GM18861 (cell line): ENCODE measurements around the gene HSPB7.
"Not testable (repeated sequence)": the region's sequence is repeated elsewhere in the genome, so short reads cannot be mapped to it uniquely, and the experiment has no call there.

Experiments used
- ATAC-seq: cut with Tn5 transposase; IDR thresholded peaks from one replicate; pipeline ENCODE4 v1.9.1; 2021; ENCODE audit not compliant: unreplicated experiment

The HSPB7 gene

DNA sequence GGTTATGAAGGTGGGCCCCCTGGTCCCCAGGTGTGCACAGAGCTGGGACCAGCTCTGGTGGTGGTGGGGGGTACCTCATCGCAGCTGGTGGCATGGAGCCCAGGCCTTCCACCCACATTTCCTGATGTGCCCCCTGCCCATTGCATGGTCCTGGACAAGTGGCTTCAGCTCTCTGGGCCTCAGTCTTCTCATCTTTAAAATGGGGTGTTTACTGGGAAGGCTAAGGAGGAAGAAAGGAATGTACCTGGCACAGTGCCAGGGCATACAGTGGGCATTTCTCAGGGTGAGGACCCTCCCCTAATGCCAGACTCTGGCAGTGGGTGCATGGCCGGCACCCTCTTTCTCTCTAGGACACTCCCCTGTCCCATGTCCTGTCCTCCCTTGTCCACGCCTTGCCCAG, 33.2 kb upstream of the HSPB7 start:
- no peak for ATAC-seq

DNA sequence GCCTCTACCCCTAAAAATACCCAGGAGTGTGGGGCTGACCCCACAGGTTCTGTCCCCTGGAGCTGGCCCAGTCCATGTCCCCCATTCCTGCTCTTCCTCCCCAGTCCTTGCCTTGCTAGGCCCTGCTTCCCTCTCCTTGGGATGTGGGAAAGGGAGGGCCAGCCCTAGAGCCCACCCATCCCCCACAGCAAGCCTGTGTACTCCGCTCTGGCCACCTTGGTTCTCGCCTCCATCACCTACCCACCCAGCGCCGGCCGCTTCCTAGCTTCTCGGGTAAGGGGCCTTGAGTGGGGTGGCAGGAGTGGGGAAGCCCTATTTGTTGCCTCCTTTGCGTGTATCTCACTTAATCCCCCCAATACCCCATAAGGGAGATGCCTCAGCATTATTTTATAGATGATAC, 32.5 kb upstream of the HSPB7 start:
- ATAC-seq: no peak

DNA sequence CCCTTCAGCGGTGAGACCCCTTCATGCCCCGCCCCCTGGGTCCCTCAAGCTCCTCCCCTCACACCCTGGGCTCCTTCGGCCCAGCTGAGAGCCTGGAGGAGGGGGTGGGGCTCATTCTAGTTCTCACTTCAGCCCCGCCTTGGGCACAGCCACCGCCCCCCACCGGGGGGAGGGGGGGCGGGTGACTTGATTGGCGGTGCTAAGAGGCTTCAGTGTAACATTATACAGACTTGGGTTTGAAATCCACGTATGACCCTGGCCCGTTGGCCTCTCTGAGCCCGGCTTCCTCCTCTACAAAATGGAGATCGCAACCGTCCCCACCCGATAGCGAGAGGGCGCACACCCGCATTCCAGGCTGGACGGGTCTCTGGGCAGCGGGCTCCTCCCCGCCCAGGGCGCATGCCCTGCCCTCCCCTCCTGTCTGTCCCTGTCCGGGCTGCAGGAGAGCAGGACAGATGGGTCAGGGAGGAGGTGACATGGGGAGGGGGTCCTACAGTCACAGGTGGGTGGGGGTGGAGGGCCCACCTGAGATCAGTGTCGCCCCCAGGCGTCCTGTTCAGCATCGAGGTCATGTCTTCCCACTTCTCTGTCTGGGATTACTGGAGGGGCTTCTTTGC, 30.8 kb upstream of the HSPB7 start:
- no peak for ATAC-seq

DNA sequence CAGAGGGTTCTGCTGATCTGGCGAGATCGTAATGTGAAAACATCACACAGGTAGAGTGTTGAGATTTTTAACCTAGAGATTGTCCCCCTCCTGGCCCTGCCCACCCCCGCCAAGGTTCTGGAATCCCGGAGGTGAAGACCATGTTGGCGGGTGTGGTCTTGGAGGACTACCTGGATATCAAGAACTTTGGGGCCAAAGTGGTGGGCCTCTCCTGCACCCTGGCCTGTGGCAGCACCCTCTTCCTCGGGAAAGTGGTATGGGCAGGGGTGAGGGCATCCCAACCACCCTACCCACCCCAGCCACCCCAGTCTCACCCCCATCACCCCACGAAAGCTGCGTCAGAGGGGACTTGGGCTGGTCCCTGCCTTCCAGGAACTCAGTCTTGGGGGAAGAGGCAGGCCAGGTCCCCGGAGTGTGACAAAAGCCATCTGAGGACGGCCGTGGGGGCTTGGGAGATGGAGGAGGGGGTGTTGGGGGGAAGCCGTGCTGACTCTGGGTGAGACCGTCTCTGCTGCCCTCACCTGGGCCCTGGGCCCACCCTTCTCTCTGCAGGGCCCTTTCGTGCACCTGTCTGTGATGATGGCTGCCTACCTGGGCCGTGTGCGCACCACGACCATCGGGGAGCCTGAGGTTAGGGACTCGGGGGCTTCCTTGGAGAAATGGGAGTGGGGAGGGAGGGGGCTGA, 30.1 kb upstream of the HSPB7 start:
- no peak for ATAC-seq

DNA sequence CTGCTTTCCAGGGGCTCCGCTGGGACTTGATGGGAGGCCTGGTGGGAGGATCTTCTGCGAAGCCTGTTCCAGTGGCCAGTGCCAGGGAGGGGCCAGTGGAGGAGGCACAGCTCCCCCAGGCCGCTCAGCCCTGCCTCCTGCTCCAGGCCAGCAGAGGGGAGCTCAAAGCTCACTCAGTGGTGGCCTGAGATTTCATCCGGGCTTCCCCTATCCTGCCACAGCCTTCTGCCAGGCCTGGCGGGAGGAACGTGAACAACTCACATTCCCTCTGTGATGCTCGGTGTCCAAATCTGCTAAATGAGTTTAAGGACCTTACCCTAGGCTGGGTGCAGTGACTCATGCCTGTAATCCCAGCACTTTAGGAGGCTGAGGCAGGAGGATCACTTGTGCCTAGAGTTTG, 29.0 kb upstream of the HSPB7 start:
- no peak for ATAC-seq

DNA sequence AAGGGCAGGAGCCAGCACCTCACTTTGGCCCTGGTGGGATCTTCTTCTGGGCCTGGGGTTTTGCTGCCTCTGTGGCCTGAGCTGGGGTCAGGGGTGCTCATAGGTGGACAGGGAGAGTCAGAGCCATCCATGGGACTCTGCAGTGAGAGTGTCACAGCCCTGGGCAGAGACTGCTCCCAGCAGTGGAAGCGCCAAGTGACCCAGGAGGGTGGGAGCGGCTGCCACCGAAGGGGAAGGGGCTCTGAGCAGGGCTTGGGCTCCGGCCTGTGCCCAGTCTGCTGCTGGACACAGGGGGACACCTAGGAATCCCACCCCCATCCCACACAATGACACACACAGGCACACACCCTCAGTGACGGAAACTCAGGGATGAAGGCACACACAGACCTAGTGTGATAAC, 26.1 kb upstream of the HSPB7 start:
- no peak for ATAC-seq

DNA sequence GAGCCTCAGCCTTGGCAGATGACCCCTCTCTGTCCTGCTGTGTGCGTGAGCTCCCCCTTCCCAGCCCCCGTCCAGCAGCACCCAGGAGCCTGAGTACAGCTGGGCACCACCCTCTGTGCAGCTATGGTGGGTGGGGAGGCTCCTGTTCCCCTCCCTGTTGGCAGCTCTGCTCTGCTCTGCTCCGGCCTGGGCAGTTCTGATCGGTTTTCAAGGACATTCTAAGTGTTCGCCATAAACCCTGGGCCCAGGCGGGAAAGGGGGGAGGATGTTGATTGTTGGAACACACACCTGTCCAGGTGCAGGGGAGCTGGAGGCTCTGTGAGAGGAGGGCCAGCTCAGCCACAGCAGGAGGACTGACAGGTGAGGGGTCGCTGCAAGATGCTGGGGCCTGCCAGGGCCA, 25.7 kb upstream of the HSPB7 start, which contains the start of gene CLCNKB:
Gene CLCNKB, plus strand, starts transcription at position 262 of the 400 bp plus-strand sequence. CDS start 711 bp downstream, outside the sequence.
- ATAC-seq: no peak

DNA sequence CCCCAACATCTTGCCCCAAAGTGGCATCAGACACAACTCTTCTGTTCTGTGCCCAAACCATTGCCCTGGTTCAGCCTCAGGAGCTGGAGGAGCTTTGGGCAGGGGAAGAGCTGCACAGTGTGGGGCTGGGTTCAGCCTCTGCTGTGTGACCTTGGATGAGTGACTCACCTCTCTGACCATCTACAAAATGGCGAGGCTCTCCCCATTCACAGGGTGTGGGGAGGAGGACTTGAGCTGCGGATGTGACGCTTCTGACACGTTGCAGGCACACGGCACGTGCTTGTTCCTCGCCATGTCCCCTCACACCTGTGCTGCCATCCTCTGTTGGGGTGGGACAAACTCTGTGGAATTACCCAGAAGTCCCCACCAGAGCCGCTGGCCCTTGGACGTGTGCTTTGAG, 24.8 kb upstream of the HSPB7 start:
- not testable (repeated sequence) for ATAC-seq

DNA sequence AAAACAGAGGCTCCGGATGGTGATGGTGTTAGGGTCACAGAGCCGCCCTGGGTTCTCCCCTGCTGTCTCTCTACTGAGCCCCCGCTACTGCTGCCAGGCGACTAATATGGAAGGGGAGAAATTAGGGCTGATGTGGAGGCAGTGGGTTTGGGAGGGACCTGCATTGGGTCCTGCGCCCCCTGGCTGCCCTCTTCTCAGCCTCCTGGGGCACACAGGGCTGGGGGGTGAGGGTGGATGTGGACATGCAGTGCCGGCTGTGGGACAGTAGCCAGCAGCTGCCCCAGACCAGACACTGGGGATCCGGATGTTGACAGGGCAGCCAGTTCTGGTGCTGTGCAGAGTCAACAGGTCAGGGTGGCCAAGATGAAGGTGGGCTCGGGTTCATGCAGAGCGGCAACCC, 24.3 kb upstream of the HSPB7 start:
- no peak for ATAC-seq

DNA sequence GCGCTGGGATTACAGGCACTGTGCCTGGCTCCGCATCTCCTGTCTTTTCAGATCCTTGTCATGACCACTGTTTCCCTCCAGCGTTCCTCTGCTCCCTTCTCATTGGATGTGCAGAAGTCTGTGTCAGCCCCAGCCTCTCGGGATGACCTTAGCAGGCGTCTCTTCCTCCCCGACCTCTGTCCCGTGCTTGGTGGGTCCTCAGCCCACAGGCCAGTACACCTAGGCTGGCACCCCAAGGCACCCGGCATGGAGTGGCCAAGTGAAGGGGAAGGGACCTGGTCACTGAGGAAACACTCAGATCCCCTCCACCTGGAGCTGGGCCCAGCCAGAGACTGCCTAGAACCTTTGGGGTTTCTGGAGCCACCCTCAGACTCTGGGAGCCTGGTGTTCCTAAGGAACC, 23.4 kb upstream of the HSPB7 start:
- no peak for ATAC-seq

DNA sequence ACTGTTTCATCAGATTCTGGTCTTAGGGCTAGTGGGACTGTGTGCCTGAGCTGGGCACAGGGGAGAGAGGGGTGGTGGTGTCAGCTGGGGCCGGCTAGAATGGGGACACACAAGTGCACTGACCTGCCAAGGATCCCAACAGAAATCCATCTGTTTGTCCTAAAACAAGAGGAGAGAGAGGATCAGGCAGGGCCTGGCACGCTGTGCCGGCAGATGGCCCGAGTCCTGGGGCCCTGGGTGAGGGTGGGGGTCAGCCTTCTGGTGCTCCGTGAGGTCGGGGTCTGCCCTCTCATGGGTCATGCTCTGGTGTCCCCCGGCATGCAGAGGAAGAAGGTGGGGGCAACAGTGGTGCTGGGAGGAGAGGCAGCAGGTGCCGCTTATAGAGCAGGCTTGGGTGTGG, 22.0 kb upstream of the HSPB7 start:
- ATAC-seq: not testable (repeated sequence)

DNA sequence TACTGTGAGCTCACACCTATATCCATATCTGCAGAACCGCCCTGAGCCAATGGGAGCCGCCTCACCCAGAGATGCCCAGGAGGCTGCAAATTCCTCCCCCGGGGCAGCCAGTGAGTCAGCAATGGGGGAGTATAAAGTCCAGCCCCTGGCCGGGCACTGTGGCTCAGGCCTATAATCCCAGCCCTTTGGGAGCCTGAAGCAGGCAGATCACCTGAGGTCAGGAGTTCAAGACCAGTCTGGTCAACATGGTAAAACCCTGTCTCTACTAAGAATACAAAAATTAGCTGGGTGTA, 20.7 kb upstream of the HSPB7 start:
- ATAC-seq: no peak

DNA sequence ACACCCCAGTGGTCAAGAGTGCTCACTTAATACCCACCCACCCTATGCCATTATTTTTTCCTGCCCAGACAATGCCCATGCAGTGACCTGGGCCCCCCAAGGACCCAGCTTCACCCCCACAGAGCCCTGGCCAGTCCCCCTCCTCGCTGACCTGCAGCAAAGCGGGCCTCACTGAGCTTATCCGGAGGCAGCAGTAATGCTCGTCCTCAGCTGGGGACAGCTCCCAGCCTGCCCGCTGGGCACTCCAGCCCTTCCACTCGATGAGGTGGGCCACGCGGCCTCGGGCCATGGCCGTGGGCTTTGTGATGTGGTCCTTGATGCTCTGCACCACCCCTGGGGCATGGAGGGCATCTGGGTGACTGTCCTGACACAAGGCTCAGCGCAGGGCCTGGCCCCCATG, 18.6 kb upstream of the HSPB7 start:
- ATAC-seq: not testable (repeated sequence)

DNA sequence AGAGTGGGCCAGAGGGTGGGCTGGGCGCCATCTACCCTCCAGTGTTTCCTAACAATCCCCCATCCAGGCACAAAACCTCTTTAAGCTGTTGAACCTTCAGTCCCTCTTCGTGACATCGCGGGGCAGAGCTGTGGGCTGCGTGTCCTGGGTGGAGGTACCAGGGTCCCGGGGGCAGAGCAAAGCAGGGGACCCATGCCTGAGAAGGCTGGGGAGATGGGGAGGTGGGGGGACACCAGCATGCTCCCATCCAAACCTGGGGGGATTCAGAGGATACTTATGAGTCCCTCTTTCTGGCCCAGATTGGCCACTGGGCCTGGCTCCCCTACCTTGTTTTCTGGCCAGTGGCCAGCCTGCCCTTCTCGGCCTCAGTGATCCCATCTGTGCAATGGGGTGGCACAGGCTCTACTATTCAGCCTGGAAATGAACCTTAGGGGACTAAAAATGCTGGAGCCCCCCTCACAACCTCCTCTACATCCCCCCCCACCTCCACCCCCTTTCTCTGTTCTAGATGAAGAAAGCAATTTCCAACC, 15.3 kb upstream of the HSPB7 start:
- not testable (repeated sequence) for ATAC-seq

DNA sequence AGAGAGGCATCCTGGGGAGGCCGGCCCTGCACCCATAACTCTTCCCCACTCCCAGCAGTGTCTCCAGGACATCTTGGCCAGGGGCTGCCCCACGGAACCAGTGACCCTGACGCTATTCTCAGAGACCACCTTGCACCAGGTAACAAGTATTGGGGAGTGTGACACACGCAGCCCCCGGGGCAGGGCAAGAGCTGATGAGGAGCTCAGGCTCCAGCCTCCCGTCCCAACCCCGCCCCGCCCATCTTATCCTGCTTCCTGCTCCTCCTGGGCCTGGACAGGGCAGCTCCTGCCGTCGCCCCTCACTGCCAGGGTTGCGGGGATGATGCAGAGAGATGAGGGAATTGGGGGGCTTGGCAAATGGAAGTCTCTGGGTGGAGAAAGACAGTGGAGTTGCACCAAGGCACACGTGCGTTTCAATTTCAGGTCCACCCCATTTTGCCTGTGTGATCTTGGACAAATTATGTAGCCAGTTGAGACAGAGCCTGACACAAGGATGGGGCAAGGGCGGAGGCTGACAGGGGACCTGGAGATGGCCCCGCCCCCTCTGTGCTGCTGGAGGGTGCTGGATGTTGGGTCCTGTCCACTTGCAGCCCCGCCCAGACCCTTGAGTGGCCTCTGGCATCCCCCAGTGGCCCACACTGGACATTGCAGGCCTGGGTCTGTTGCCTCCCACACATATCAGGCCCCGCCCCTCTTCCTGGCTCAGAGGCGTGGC, 14.7 kb upstream of the HSPB7 start:
- no peak for ATAC-seq

DNA sequence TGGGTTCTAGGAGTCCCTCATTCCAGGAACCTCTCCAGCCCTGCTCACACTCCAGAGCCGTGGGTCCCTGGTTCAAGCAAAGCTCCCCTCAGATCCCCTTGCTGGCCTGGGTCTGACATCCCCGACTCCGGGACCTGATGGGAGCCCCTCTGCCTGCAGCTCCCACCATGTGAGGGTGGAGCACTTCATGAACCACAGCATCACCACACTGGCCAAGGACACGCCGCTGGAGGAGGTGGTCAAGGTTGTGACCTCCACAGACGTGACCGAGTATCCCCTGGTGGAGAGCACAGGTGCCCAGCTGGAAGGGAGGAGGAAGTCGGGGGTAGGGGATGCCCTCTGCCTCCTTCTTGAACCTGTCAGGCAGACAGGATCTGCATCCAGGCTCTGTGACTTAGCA, 13.7 kb upstream of the HSPB7 start:
- ATAC-seq: no peak

DNA sequence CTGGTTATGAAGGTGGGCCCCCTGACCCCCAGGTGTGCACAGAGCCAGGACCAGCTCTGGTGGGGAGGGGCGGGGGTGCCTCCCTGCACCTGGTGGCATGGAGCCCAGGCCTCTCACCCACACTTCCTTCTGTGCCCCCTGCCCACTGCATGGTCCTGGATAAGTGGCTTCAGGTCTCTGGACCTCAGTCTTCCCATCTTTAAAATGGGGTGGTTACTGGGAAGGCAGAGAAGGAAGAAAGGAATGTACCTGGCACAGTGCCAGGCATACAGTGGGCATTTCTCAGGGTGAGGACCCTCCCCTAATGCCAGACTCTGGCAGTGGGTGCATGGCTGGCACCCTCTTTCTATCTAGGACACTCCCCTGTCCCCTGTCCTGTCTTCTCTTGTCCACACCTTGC, 11.4 kb upstream of the HSPB7 start:
- ATAC-seq: no peak

DNA sequence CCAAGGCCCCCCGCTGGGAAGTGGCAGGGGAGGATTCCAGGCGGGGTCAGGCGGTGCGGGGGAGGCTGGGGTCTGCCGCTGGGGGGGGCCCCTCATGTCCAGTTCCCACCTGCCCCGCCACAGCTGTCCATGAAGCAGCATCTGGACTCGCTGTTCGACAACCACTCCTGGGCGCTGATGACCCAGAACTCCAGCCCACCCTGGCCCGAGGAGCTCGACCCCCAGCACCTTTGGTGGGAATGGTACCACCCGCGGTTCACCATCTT, 11.1 kb upstream of the HSPB7 start:
- not testable (repeated sequence) for ATAC-seq

DNA sequence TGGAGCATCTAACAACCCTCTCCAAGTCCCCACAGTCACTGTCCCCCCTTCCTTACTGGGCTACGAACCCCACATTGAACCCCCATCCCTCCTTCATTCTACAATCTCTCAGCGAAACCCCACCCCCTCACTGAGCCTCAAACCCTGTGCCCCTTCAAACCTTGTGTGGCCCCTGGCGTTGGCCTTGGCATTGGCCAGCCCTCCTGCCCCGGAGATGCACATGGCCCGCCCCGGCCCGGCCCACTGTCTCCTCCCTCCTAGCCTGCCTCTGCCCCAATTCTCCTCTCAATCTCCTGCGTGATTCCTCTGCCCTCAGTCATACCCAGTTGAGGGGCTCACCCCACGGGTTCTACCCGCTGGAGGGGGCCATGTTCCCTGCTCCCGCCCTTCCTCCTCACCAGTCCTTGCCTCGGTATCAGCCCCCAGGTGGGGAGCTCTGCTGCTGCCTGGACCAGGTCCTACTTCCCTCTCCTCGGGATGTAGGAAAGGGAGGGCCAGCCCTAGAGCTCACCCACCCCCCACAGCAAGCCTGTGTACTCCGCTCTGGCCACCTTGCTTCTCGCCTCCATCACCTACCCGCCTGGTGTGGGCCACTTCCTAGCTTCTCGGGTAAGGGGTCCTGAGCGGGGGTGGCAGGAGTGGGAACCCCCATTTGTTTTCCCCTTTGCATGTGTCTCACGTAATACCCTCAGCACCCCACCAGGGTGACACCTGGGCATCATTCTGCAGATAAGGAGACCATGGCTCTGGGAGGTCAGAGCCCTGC, 10.6 kb upstream of the HSPB7 start:
- no peak for ATAC-seq

DNA sequence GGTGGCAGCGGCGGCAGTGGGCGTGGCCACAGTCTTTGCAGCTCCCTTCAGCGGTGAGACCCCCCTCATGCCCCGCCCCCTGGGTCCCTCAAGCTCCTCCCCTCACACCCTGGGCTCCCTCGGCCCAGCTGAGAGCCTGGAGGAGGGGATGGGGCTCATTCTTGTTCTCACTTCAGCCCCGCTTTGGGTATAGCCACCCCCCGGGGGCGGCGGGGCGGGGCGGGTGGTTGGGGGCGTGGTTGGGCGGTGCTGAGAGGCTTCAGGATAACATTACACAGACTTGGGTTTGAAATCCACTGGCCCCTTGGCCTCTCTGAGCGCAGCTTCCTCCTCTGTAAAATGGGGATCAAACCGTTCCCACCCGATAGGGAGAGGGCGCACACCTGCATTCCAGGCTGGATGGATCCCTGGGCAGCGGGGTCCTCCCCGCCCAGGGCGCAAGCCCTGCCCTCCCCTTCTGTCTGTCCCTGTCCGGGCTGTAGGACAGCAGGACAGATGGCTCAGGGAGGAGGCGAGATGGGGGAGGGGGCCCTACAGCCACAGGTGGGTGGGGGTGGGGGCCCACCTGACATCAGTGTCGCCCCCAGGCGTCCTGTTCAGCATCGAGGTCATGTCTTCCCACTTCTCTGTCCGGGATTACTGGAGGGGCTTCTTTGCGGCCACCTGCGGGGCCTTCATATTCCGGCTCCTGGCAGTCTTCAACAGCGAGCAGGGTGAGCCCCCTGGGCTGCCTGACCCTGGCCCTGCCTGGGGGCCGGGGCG, 9.1 kb upstream of the HSPB7 start:
- no peak for ATAC-seq

DNA sequence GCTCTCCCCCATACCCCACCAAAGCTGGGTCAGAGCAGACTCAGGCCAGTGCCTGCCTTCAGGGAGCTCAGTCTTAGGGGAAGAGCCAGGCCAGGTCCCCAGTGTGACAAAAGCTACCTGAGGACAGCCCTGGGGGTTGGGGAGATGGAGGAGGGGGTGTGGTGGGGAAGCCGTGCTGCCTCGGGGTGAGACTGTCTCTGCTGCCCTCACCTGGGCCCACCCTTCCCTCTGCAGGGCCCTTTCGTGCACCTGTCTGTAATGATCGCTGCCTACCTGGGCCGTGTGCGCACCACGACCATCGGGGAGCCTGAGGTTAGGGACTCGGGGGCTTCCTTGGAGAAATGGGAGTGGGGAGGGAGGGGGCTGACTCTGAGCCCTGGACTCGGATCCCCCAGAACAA, 8.5 kb upstream of the HSPB7 start:
- ATAC-seq: not testable (repeated sequence)
